Left lung (tissue), 10 donors: ENCODE measurements around the gene LRRC74B. TPM values are rescaled to one million over a fixed set of nuclear protein-coding genes. Genes with fewer than 3 reads are reported as not detected.

ENCODE experiments used
- ATAC-seq: fragments of 200-7000 bp; cut with Tn5 transposase; one replicate; pipeline ENCODE4 v1.9.1; 2020; ENCODE audit warnings: moderate library complexity
- DNase-seq, 4 donors: peaks; one replicate each; pipeline ENCODE4 v3.0.0-alpha.2; 2013 to 2020
- H3K27ac ChIP-seq, 2 donors: fragments of 200-600 bp; sonication (generic) in 1 of 2; one replicate each; pipeline versions ENCODE4 v1.5.0 to v1.8.0; 2020 to 2021
- H3K27me3 ChIP-seq, 2 donors: fragments of 200-600 bp; sonication (generic) in 1 of 2; one replicate each; pipeline versions ENCODE4 v1.5.0 to v1.8.0; 2020 to 2021
- H3K36me3 ChIP-seq, 2 donors: fragments of 200-600 bp; sonication (generic) in 1 of 2; one replicate each; pipeline versions ENCODE4 v1.5.0 to v1.8.0; 2020 to 2021
- H3K4me1 ChIP-seq, 2 donors: fragments of 200-600 bp; one replicate each; pipeline ENCODE4 v1.8.0; 2021
- H3K4me3 ChIP-seq, 2 donors: fragments of 200-600 bp; sonication (generic) in 1 of 2; one replicate each; pipeline versions ENCODE4 v1.5.0 to v1.8.0; 2020 to 2021; ENCODE audit warnings: mild to moderate bottlenecking in 1 of 2
- H3K9me3 ChIP-seq, 2 donors: fragments of 200-600 bp; sonication (generic) in 1 of 2; one replicate each; pipeline versions ENCODE4 v1.5.0 to v1.8.0; 2020 to 2021
- intact Hi-C, 2 donors: fragments of 100-400 bp; cut with DNase I; formaldehyde crosslinking; loops; one replicate each; pipeline versions ENCODE4 v1.11.2 to v1.14.2; 2022
- polyA plus RNA-seq, 6 donors: library from polyadenylated mRNA; unstranded; fragments of 120-200 nt; gene quantifications; one replicate each; pipeline ENCODE4 v1.2.1, GENCODE V29; 2013; ENCODE audit not compliant: insufficient read length in 6 of 6
- total RNA-seq, 2 donors: library from RNA; stranded (reverse); fragmentation: NEBNext Ultra II Directional; extraction: Animal tissue kit (Norgen Biotek cat#: 25700); gene quantifications; one replicate each; pipeline ENCODE4 v1.2.1, GENCODE V29; 2021
- TF ChIP-seq, protein P1 (sequence below), 2 donors: fragments of 200-600 bp; sonication (generic) in 1 of 2; IDR thresholded peaks; one replicate each; pipeline versions ENCODE4 v1.5.0 to v1.8.0; 2021; ENCODE audit warnings: antibody characterized with exemption in 2 of 2
- donor health status: DM: no; HTN: yes; CAD: no.
- donor health status: DM: no; HTN: no; CAD: no.

Gene LRRC74B
- total and polyA plus RNA-seq, 8 donors: 0.31 to 2.2 (median 1.2) TPM; not detected in 1

DNA sequence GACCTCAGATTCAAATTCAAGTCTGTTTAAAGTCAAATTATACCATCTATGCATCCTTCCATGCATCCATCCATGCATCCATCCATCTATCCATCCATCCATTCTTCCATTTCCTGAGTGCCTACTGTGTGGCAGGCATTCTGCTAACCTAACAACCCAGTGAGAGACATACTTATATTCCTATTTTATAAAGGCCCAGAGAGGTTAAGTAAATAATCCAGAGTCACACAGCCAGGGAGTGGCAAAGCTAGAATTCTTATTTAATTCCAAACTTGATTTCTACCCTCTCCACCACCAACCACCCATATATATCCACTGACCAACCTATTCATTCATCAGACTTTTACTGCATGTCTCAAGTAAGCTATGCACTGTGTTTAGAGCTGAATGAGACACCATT lies 53.8 kb downstream of the LRRC74B start:
- intact Hi-C loops: no loop called here
- ATAC-seq: no peak
- TF ChIP-seq, protein P1, sequence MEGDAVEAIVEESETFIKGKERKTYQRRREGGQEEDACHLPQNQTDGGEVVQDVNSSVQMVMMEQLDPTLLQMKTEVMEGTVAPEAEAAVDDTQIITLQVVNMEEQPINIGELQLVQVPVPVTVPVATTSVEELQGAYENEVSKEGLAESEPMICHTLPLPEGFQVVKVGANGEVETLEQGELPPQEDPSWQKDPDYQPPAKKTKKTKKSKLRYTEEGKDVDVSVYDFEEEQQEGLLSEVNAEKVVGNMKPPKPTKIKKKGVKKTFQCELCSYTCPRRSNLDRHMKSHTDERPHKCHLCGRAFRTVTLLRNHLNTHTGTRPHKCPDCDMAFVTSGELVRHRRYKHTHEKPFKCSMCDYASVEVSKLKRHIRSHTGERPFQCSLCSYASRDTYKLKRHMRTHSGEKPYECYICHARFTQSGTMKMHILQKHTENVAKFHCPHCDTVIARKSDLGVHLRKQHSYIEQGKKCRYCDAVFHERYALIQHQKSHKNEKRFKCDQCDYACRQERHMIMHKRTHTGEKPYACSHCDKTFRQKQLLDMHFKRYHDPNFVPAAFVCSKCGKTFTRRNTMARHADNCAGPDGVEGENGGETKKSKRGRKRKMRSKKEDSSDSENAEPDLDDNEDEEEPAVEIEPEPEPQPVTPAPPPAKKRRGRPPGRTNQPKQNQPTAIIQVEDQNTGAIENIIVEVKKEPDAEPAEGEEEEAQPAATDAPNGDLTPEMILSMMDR (IDR thresholded peaks at IDR 0.05): no peak
- Histone ChIP-seq H3K27me3 (peaks cover 0 to 7% of the 10 kb centered on the region in 2 donors), H3K4me3 (no peak overlapping the region), H3K9me3 (no peaks in the 10 kb centered on the region), H3K36me3 (no peaks in the 10 kb centered on the region), H3K27ac (no peak overlapping the region), H3K4me1 (peaks cover 0 to 7% of the 10 kb centered on the region in 2 donors)
- no peak for DNase-seq

DNA sequence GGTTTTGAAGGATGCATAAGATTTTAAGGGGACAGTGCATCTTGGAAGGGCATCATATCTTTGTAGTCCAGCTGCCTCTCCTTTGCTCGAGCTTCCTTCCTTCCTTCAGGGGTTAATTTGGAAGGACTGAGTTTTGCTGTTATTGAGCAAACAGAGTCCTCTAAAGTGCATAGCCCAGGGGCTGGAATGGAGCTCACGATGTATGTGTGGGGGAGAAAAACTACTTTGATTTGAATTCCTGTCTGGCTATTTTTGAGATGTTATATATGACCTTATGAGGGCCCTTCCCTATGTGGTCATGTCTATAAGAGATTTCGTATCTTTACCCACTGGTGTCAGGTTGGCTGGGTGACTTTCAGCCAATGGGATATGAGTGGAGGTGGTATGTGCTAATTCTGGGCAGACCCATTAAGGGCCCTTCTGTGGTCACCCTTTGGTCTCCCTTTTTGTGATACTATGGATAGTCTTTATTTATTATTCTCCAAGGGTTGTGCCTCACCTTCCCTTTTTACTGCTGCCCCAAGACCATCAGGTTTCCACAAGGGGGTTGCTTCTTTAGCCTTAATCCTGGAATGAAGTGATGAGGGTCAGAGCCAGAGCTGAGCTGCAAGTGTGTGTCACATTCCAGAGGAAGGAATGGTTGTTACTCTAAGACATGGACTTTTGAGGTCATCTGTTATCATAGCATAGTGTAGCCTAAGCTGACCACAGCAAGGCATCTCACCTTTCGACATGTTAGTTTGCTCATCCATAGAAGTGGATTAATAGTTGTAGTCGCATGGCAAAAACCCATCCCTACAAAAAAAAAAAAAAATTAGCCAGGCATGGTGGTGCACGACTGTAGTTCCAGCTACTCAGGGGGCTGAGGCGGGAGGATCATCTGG lies 54.6 kb downstream of the LRRC74B start:
- Histone ChIP-seq H3K27ac (no peak overlapping the region), H3K36me3 (no peaks in the 10 kb centered on the region), H3K9me3 (no peaks in the 10 kb centered on the region), H3K4me1 (peaks cover 0 to 7% of the 10 kb centered on the region in 2 donors), H3K27me3 (peaks cover 0 to 7% of the 10 kb centered on the region in 2 donors), H3K4me3 (no peak overlapping the region)
- ATAC-seq (no peak), DNase-seq (no peak)
- TF ChIP-seq, protein P1 (IDR thresholded peaks at IDR 0.05): no peak
- intact Hi-C loops: no loop called here

- H3K27ac ChIP-seq: no peak overlapping the region
- no peaks in the 10 kb centered on the region for H3K9me3 ChIP-seq
- peaks cover 0 to 7% of the 10 kb centered on the region in 2 donors for H3K4me1 ChIP-seq
- DNase-seq (no peak), ATAC-seq (no peak)
- TF ChIP-seq, protein P1 (IDR thresholded peaks at IDR 0.05): no peak
- no peak overlapping the region for H3K4me3 ChIP-seq
- peaks cover 0 to 15% of the 10 kb centered on the region in 2 donors for H3K27me3 ChIP-seq
- intact Hi-C loops: no loop called here
- H3K36me3 ChIP-seq: no peaks in the 10 kb centered on the region
Observed at GRCh38 chr22:21101877-21102638, 56.3 kb downstream of the LRRC74B start.

- Histone ChIP-seq H3K27me3 (peaks cover 0 to 15% of the 10 kb centered on the region in 2 donors), H3K9me3 (no peaks in the 10 kb centered on the region), H3K36me3 (no peaks in the 10 kb centered on the region), H3K4me1 (peaks cover 0 to 7% of the 10 kb centered on the region in 2 donors), H3K4me3 (no peak overlapping the region), H3K27ac (no peak overlapping the region)
- peak; percentile 99 for ATAC-seq
- intact Hi-C loops: no loop called here
- peak; percentile 16 to 91 (median 68) for DNase-seq
- TF ChIP-seq, protein P1 (IDR thresholded peaks at IDR 0.05): peak; percentile 68 to 70
Observed at GRCh38 chr22:21102659-21103267, 57.0 kb downstream of the LRRC74B start.
